ENCODE data around the gene JAK1.

JAK1 gene

GRCh38 chr1:64955097-64956009 lies 11.0 kb downstream of the JAK1 start:
- Histone ChIP-seq H3K4me3 (ENCODE audit: low read length) (no peak overlapping the region), H2AFZ (ENCODE audit: low read length) (no peak overlapping the region), H3K27ac (ENCODE audit: low read length) (no peak overlapping the region), H3K4me1 (ENCODE audit: low read length) (peaks cover 34% of the 10 kb centered on the region), H3K9ac (ENCODE audit: low read length) (no peak overlapping the region), H3K79me2 (ENCODE audit: low read length) (peaks cover 98% of the 10 kb centered on the region), H3K36me3 (replicated peaks; ENCODE audit: insufficient read depth, low read length) (no peaks in the 10 kb centered on the region), H3K9me3 (replicated peaks; ENCODE audit: insufficient read depth, low read length) (no peaks in the 10 kb centered on the region), H3K4me2 (ENCODE audit: low read depth, low read length) (no peak overlapping the region), H3K27me3 (replicated peaks; ENCODE audit: insufficient read depth, low read length) (no peaks in the 10 kb centered on the region), H3F3A (ENCODE audit: insufficient read depth, low read length) (peaks cover 3% of the 10 kb centered on the region; the same call in 1 of the 2 replicates), H4K20me1 (ENCODE audit: insufficient read depth, low read length) (peaks cover 38% of the 10 kb centered on the region), H3K9me2 (replicated peaks; ENCODE audit: insufficient read depth, low read length) (no peaks in the 10 kb centered on the region)
- no peak for DNase-seq
- no peak for TF ChIP-seq EZH2phosphoT487 (IDR thresholded peaks at IDR 0.05; ENCODE audit: low read length)
- TF ChIP-seq EZH2 (optimal IDR thresholded peaks at IDR 0.05; ENCODE audit: low read depth, low read length): no peak
- TF ChIP-seq, protein P1, sequence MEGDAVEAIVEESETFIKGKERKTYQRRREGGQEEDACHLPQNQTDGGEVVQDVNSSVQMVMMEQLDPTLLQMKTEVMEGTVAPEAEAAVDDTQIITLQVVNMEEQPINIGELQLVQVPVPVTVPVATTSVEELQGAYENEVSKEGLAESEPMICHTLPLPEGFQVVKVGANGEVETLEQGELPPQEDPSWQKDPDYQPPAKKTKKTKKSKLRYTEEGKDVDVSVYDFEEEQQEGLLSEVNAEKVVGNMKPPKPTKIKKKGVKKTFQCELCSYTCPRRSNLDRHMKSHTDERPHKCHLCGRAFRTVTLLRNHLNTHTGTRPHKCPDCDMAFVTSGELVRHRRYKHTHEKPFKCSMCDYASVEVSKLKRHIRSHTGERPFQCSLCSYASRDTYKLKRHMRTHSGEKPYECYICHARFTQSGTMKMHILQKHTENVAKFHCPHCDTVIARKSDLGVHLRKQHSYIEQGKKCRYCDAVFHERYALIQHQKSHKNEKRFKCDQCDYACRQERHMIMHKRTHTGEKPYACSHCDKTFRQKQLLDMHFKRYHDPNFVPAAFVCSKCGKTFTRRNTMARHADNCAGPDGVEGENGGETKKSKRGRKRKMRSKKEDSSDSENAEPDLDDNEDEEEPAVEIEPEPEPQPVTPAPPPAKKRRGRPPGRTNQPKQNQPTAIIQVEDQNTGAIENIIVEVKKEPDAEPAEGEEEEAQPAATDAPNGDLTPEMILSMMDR (IDR thresholded peaks at IDR 0.05; ENCODE audit: low read length): no peak

GRCh38 chr1:64953241-64953640 lies 13.1 kb downstream of the JAK1 start:
- H3K79me2 ChIP-seq (ENCODE audit: low read length): peaks cover 98% of the 10 kb centered on the region
- no peak overlapping the region for H3K27ac ChIP-seq (ENCODE audit: low read length)
- H3K9ac ChIP-seq (ENCODE audit: low read length): no peak overlapping the region
- TF ChIP-seq, protein P1 (IDR thresholded peaks at IDR 0.05; ENCODE audit: low read length): no peak
- TF ChIP-seq EZH2 (optimal IDR thresholded peaks at IDR 0.05; ENCODE audit: low read depth, low read length) (no peak), EZH2phosphoT487 (IDR thresholded peaks at IDR 0.05; ENCODE audit: low read length) (no peak)
- H3K4me3 ChIP-seq (ENCODE audit: low read length): no peak overlapping the region
- DNase-seq: no peak
- H3K4me1 ChIP-seq (ENCODE audit: low read length): peaks cover 35% of the 10 kb centered on the region
- H3K27me3 ChIP-seq (replicated peaks; ENCODE audit: insufficient read depth, low read length): no peaks in the 10 kb centered on the region
- no peak overlapping the region for H2AFZ ChIP-seq (ENCODE audit: low read length)
- no peaks in the 10 kb centered on the region for H3K9me3 ChIP-seq (replicated peaks; ENCODE audit: insufficient read depth, low read length)
- no peaks in the 10 kb centered on the region for H3K9me2 ChIP-seq (replicated peaks; ENCODE audit: insufficient read depth, low read length)
- no peaks in the 10 kb centered on the region for H3F3A ChIP-seq (ENCODE audit: insufficient read depth, low read length)
- H3K36me3 ChIP-seq (replicated peaks; ENCODE audit: insufficient read depth, low read length): no peaks in the 10 kb centered on the region
- no peak overlapping the region for H3K4me2 ChIP-seq (ENCODE audit: low read depth, low read length)
- peaks cover 26% of the 10 kb centered on the region for H4K20me1 ChIP-seq (ENCODE audit: insufficient read depth, low read length)

DNA sequence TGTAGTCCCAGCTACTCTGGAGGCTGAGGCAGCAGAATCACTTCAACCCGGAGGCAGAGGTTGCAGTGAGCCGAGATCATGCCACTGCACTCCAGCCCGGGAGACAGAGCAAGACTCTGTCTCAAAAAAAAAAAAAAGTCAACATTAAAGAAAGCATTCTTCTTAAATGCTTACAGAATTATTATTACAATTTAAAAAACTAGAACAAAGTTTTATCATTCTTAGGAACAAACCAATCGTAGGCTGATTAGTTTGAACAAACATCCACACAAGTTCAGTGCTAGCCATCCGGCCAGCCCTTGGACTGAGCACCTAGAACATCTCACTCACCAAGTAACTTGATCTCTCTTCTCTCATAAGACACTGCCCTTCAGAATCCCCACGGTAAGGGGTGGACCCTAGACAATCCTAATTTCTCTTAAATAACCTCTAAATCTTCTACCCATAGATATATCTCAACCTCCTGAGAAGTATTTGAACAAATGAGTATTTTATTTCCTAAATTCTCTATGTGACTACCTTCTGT lies 16.0 kb downstream of the JAK1 start:
- H3K36me3 ChIP-seq (replicated peaks; ENCODE audit: insufficient read depth, low read length): no peaks in the 10 kb centered on the region
- no peaks in the 10 kb centered on the region for H3K9me3 ChIP-seq (replicated peaks; ENCODE audit: insufficient read depth, low read length)
- no peaks in the 10 kb centered on the region for H3K9me2 ChIP-seq (replicated peaks; ENCODE audit: insufficient read depth, low read length)
- H3F3A ChIP-seq (ENCODE audit: insufficient read depth, low read length): no peaks in the 10 kb centered on the region
- TF ChIP-seq EZH2 (optimal IDR thresholded peaks at IDR 0.05; ENCODE audit: low read depth, low read length): no peak
- TF ChIP-seq, protein P1 (IDR thresholded peaks at IDR 0.05; ENCODE audit: low read length): no peak
- no peak overlapping the region for H3K27ac ChIP-seq (ENCODE audit: low read length)
- peaks cover 99% of the 10 kb centered on the region for H3K79me2 ChIP-seq (ENCODE audit: low read length)
- no peak overlapping the region for H3K4me2 ChIP-seq (ENCODE audit: low read depth, low read length)
- no peaks in the 10 kb centered on the region for H3K27me3 ChIP-seq (replicated peaks; ENCODE audit: insufficient read depth, low read length)
- H3K4me3 ChIP-seq (ENCODE audit: low read length): no peak overlapping the region
- no peak overlapping the region for H2AFZ ChIP-seq (ENCODE audit: low read length)
- peaks cover 42% of the 10 kb centered on the region for H3K4me1 ChIP-seq (ENCODE audit: low read length)
- no peak for DNase-seq
- peaks cover 19% of the 10 kb centered on the region; the same call in 1 of the 2 replicates for H4K20me1 ChIP-seq (ENCODE audit: insufficient read depth, low read length)
- no peak overlapping the region for H3K9ac ChIP-seq (ENCODE audit: low read length)

All from MM.1S (cell line).